Measurements from ENCODE around the gene BANF2.

DNA sequence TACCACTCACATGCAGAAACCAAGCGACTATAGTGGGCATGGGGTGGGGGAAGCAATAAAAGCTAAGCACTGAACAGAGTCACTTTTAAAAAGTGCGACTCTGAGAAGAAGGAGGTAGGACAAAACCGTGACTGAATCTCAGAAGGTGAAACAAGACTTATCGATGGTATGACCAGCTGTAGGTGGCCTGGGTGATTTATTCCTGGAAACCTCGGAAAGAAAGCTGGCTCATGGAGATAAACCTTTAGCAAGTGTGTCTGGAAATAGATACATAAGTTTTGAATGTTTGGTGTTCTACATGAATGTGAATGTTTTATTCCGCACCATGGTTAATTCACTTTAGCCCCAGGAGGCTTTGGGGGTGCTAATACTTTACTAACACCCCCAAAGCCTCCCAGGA lies 43.9 kb downstream of the BANF2 start:
- TF ChIP-seq EZH2 (IDR thresholded peaks at IDR 0.05; ENCODE audit: borderline replicate concordance), result no peak
- TF ChIP-seq, protein P1, sequence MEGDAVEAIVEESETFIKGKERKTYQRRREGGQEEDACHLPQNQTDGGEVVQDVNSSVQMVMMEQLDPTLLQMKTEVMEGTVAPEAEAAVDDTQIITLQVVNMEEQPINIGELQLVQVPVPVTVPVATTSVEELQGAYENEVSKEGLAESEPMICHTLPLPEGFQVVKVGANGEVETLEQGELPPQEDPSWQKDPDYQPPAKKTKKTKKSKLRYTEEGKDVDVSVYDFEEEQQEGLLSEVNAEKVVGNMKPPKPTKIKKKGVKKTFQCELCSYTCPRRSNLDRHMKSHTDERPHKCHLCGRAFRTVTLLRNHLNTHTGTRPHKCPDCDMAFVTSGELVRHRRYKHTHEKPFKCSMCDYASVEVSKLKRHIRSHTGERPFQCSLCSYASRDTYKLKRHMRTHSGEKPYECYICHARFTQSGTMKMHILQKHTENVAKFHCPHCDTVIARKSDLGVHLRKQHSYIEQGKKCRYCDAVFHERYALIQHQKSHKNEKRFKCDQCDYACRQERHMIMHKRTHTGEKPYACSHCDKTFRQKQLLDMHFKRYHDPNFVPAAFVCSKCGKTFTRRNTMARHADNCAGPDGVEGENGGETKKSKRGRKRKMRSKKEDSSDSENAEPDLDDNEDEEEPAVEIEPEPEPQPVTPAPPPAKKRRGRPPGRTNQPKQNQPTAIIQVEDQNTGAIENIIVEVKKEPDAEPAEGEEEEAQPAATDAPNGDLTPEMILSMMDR (IDR thresholded peaks at IDR 0.05; ENCODE audit: poor library complexity), result no peak

All from hepatocyte (in vitro differentiated cells).